Uterus (tissue), 4 donors: ENCODE data around the gene ADK. TPM values are rescaled to one million over a fixed set of nuclear protein-coding genes. Genes with fewer than 3 reads are reported as not detected.

Experiments
- DNase-seq, 2 donors: peaks; one replicate each; pipeline ENCODE4 v3.0.0-alpha.2; 2019 to 2020
- H3K27ac ChIP-seq, 2 donors: fragments of 200-600 bp; sonication (generic); 1 replicate in 1 of 2; 2 replicates in 1 of 2; pipeline ENCODE4 v1.5.1; 2016 to 2018
- H3K27me3 ChIP-seq, 2 donors: fragments of 200-600 bp; sonication (generic); one replicate each; pipeline ENCODE4 v1.5.1; 2018 to 2019; ENCODE audit warnings: control low read depth in 1 of 2
- H3K36me3 ChIP-seq, 2 donors: fragments of 200-600 bp; sonication (generic); one replicate each; pipeline ENCODE4 v1.5.1; 2019; ENCODE audit warnings: control low read depth in 1 of 2
- H3K4me1 ChIP-seq, 2 donors: fragments of 200-600 bp; sonication (generic); one replicate each; pipeline ENCODE4 v1.5.1; 2018 to 2019; ENCODE audit warnings: control low read depth in 1 of 2
- H3K4me3 ChIP-seq, 2 donors: fragments of 200-600 bp; sonication (generic); 1 replicate in 1 of 2; 2 replicates in 1 of 2; pipeline ENCODE4 v1.5.1; 2018 to 2019; ENCODE audit warnings: mild to moderate bottlenecking in 1 of 2
- H3K9me3 ChIP-seq, 2 donors: fragments of 200-600 bp; sonication (generic); one replicate each; pipeline ENCODE4 v1.5.1; 2019; ENCODE audit warnings: control low read depth in 1 of 2
- CTCF ChIP-seq, 4 experiments: fragments of 200-600 bp in 2 of 4; fragments of 450-650 bp in 2 of 4; sonication (generic) in 2 of 4; IDR thresholded peaks; one replicate each; pipeline ENCODE4 v1.5.1; 2016 to 2019; ENCODE audit warnings: antibody characterized with exemption in 4 of 4, mild to moderate bottlenecking in 2 of 4, moderate library complexity in 1 of 4
- POLR2A ChIP-seq, 2 donors: fragments of 450-650 bp; IDR thresholded peaks; one replicate each; pipeline ENCODE4 v1.6.1; 2016; ENCODE audit warnings: antibody characterized with exemption in 2 of 2, mild to moderate bottlenecking in 1 of 2, moderate library complexity in 1 of 2
- intact Hi-C: fragments of 100-400 bp; cut with DNase I; formaldehyde crosslinking; loops from one replicate; pipeline ENCODE4 v1.15.1; 2023; ENCODE audit warnings: low total_unique reads
- total RNA-seq, 4 donors: library from RNA; depleted of rRNA in 3 of 4; stranded (reverse); fragments of >200 nt in 3 of 4; gene quantifications; one replicate each; pipeline versions ENCODE4 v1.1.0 to v1.2.4, GENCODE V29; 2014 to 2023
- donor health status: DM: yes; HTN: yes; CAD: no.

Gene ADK
- total RNA-seq, 4 donors from 2014 or later = 12.6 to 41.1 (median 19.0) TPM

- no peak overlapping the region for H3K4me3 ChIP-seq
- intact Hi-C loops = no loop called here
- no peaks in the 10 kb centered on the region for H3K27me3 ChIP-seq
- no peaks in the 10 kb centered on the region for H3K36me3 ChIP-seq
- H3K9me3 ChIP-seq = no peaks in the 10 kb centered on the region
- H3K27ac ChIP-seq = no peak overlapping the region
- no peaks in the 10 kb centered on the region for H3K4me1 ChIP-seq
- TF ChIP-seq CTCF (IDR thresholded peaks at IDR 0.05) (no peak), POLR2A (IDR thresholded peaks at IDR 0.05) (no peak)
- no peak for DNase-seq
These were observed 459.3 kb downstream of the ADK start for GRCh38 chr10:74610299-74610698.

GRCh38 chr10:74612195-74612594 is 461.2 kb downstream of the ADK start:
- intact Hi-C loops = no loop called here
- TF ChIP-seq CTCF (IDR thresholded peaks at IDR 0.05) (no peak), POLR2A (IDR thresholded peaks at IDR 0.05) (no peak)
- Histone ChIP-seq H3K4me3 (no peak overlapping the region), H3K36me3 (no peaks in the 10 kb centered on the region), H3K27me3 (no peaks in the 10 kb centered on the region), H3K4me1 (no peaks in the 10 kb centered on the region), H3K9me3 (no peaks in the 10 kb centered on the region), H3K27ac (no peak overlapping the region)
- DNase-seq = no peak

GRCh38 chr10:74620626-74621025 is 469.6 kb downstream of the ADK start:
- no peak overlapping the region for H3K4me3 ChIP-seq
- no peaks in the 10 kb centered on the region for H3K4me1 ChIP-seq
- TF ChIP-seq POLR2A (IDR thresholded peaks at IDR 0.05) (no peak), CTCF (IDR thresholded peaks at IDR 0.05) (no peak)
- no peaks in the 10 kb centered on the region for H3K9me3 ChIP-seq
- H3K27me3 ChIP-seq = no peaks in the 10 kb centered on the region
- no peaks in the 10 kb centered on the region for H3K36me3 ChIP-seq
- H3K27ac ChIP-seq = no peak overlapping the region
- DNase-seq = no peak
- intact Hi-C loops = no loop called here

- TF ChIP-seq POLR2A (IDR thresholded peaks at IDR 0.05) (no peak), CTCF (IDR thresholded peaks at IDR 0.05) (no peak)
- H3K27ac ChIP-seq = no peak overlapping the region
- intact Hi-C loops = no loop called here
- no peaks in the 10 kb centered on the region for H3K36me3 ChIP-seq
- H3K27me3 ChIP-seq = no peaks in the 10 kb centered on the region
- H3K4me1 ChIP-seq = no peaks in the 10 kb centered on the region
- no peak overlapping the region for H3K4me3 ChIP-seq
- no peaks in the 10 kb centered on the region for H3K9me3 ChIP-seq
- DNase-seq = no peak
These were observed 472.8 kb downstream of the ADK start for GRCh38 chr10:74623786-74624185.

GRCh38 chr10:74624501-74624900 is 473.5 kb downstream of the ADK start:
- DNase-seq = no peak
- no peaks in the 10 kb centered on the region for H3K9me3 ChIP-seq
- no peak overlapping the region for H3K4me3 ChIP-seq
- H3K27me3 ChIP-seq = no peaks in the 10 kb centered on the region
- H3K27ac ChIP-seq = no peak overlapping the region
- intact Hi-C loops = no loop called here
- H3K4me1 ChIP-seq = no peaks in the 10 kb centered on the region
- H3K36me3 ChIP-seq = no peaks in the 10 kb centered on the region
- TF ChIP-seq CTCF (IDR thresholded peaks at IDR 0.05) (no peak), POLR2A (IDR thresholded peaks at IDR 0.05) (no peak)
